GM21526 (cell line): ENCODE measurements around the gene SKIC2.
"Not testable (repeated sequence)": the region's sequence is repeated elsewhere in the genome, so short reads cannot be mapped to it uniquely, and the experiment has no call there.

Source experiments
- ATAC-seq: cut with Tn5 transposase; IDR thresholded peaks from one replicate; pipeline ENCODE4 v1.9.1; 2021; ENCODE audit warnings: moderate library complexity; ENCODE audit not compliant: unreplicated experiment, low FRiP score

SKIC2 gene

DNA sequence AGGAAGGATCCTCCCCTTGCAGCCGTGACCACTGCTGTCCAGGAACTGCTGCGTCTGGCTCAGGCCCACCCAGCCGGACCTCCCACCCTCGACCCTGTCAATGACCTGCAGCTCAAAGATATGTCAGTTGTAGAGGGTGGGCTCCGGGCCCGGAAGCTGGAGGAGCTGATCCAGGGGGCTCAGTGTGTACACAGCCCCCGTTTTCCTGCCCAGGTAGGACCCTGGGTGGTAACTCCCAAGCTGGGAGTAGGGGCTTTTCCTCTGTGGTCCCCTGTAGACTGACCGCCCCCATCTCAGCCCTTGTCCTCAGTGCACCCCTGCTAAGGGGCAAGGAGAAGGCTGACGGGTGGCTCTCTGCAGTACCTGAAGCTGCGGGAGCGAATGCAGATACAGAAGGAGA is 9.4 kb downstream of the SKIC2 start:
- no peak for ATAC-seq

DNA sequence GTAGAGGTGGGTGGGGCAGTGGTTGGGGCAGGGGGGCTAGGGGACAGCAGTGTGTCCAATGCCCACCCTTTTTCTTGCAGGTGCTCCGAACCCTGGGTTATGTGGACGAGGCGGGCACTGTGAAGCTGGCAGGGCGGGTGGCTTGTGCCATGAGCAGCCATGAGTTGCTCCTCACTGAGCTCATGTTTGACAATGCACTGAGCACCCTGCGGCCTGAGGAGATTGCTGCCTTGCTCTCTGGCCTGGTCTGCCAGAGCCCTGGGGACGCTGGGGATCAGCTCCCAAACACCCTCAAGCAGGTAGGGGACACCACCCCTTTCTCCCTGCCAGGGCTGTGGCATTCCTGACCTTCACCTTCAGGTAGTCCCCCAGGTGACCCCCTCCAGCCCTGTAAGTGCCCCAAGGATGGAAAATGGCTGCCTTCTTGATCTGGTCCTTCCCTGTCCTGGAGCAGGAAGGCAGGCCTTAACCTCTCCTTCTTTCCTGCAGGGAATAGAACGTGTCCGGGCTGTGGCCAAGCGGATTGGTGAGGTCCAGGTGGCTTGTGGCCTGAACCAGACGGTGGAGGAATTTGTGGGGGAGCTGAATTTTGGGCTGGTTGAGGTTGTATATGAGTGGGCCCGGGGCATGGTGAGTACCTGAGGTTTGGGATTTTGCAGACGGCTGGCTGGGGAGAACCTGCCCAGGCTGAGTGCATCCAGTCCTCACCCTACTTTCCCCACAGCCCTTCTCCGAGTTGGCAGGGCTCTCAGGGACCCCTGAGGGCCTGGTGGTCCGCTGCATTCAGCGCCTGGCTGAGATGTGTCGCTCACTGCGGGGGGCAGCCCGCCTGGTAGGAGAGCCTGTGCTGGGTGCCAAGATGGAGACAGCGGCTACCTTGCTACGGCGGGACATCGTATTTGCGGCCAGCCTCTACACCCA is 10.1 kb downstream of the SKIC2 start:
- no peak for ATAC-seq

DNA sequence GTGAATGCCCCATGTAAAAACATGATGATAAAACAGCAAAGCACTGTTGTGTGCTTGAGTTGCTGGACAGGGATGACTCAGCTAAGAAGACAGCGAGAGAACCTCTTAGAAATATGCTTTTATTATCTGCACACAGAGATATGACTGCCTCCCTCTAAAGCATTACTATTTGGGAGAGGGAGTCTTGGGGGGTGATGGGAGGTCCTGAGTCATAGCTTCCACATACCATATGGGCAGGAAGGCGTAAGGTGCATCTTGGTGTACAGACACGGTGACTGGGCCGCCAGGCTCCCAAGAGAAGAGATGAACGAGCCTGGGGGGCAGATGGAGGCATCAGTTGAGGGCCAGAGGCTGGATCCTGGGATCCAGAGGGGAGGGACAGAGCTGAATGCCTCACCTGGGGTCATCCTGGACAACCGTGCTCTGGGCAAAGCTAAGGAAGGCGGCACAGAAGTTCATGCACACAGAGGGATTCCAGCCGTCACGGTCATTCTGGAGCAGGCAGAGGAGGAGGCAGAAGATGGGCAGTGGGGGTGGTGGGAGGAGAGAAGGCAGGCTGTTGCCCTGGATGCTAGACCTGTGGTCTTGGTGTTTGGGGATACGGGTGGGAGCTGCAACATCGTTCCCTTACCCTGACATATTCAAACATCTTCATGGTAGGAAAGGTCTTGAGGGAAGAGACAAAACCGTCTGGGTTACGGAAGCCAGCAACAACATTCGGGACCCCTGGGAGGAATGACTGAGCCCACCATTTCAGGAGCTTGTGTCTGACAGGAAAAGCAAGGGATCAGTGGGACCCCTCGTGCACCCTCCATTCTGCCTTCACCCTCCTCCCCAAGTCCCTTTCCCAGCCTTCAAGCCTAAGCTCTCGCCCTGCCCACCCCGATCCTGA is 11.0 kb downstream of the SKIC2 start:
- ATAC-seq, result no peak

DNA sequence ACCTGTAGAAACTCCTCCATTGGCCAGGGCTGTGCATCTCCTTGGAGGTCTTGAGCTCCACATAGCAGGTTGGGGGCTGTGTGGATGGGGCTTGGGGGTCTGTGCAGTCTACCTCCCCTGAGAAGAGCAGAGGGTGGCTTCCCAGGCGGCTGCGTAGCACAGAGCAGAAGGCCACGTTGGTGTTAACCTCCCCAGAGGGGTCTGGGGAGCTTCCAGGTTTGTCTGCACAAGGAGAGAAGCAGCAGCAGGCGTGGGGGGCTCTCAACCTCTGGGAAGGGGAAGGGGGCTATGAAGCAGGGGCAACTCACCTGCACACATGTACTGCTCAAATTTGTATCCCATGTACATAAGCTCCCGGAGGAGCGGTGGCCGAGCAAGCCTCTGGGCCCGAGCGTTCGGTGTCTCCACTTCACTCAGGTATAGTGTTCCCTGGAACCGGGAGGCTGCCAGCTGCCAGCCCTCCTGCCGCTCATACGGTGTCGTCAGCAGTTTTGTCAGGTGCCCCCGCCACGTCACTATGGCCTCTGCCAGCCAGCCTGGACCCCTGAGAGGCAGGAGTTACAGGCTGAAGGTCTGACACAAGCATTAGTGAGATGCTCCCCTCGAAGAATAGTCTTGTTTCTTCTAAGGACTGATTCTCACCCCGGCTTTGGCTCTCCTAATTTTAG is 11.8 kb downstream of the SKIC2 start:
- ATAC-seq, result no peak

DNA sequence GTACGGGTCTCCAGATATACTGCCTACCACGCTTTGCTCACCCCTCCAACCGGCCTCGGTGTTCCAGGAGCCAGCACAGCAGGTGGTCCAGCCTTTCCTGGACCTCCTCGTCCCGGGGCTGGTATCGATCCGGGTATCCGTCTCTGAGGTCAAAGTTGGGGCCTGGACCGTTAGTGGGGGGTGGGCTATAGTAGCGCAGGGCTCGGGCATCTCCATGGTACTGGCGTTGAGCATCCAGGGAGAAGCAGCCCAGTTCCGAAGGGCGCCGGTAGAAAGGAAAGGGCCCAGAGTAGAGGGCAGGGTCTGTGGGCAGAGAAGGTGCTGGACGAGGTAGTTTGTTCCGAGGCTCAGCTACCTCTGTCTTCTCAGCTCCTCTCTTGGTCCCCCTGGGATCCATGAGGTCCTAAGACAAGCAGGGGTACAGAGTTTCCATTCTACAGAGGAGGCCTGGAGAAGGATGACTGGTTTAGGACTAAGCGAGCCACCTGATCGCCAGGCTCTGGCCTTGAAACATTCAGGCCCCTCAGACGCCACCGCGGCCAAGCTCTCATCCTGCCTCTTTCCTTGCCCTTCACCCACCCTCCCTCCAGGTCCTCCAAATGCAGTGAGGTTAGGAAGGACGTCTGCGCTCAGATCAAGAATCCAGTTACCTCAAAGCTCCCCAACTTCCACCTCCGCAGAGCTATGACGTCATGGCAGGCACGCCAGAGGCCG is 12.5 kb downstream of the SKIC2 start:
- ATAC-seq, result no peak

DNA sequence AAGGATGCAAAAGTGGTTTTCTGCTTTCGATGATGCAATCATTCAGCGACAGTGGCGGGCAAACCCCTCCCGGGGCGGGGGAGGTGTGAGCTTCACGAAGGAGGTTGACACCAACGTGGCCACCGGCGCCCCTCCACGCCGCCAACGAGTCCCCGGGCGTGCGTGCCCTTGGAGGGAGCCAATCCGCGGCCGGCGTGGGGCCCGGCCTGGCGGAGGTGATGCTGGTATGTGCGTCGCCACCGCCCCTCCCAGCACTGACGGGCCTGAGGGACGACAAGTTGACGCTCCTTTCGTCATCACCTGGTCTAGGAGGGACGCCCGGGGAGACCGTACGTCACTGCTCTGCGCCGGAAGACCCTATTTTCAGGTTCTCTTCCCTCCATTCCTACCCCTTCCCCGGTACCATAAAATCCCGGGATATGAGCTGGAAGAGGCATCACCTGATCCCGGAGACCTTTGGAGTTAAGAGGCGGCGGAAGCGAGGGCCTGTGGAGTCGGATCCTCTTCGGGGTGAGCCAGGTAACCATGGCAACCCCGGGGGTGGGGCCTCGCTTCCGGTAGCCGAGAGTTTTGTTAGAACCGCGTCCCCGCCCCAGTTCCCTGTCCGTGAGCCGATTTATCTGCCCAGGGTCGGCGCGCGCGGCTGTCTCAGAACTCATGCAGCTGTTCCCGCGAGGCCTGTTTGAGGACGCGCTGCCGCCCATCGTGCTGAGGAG is 13.2 kb downstream of the SKIC2 start, which contains the start of gene DXO:
TSS of gene DXO (minus strand) at position 146 of the 716 bp plus-strand sequence. CDS start 463 bp downstream, outside the sequence.
- peak; percentile 68 for ATAC-seq

DNA sequence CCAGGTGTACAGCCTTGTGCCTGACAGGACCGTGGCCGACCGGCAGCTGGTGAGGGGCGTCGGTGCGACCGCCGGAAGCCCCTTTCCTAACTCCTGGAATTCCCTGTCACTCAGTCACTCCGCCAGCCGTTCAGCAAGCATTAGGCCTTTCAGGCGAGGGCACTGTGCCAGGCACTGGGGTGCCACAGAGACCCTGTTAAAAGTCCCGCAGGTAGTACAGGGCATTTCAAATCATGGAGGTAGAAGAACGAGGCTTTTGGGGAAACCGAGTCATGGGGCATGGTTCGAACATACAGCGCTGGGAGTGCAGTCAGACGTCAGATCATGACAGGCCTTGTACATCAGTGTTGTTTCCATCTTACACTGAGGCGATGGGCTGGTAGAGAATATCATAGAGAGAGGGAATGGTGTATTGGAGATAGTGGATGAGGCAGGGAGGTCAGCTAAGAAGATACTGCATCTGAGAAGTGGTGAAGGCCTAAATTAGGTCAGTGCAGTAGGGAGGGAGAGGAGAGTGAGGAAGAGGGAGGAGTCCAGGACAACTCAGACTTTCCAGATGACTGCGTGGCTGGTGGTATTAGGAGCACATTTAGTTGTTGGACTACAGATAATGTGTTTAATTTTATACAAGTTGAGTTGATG is 13.9 kb downstream of the SKIC2 start:
- ATAC-seq, result no peak

DNA sequence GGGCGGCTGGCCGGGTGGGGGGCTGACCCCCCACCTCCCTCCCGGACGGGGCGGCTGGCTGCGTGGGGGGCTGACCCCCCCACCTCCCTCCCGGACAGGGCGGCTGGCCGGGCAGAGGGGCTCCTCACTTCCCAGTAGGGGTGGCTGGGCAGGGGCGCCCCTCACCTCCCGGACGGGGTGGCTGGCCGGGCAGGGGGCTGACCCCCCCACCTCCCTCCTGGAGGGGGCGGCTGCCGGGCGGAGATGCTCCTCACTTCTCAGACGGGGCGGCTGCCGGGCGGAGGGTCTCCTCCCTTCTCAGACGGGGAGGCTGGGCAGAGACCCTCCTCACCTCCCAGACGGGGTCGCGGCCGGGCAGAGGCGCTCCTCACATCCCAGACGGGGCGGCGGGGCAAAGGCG is 17.1 kb downstream of the SKIC2 start:
- ATAC-seq, result not testable (repeated sequence)

DNA sequence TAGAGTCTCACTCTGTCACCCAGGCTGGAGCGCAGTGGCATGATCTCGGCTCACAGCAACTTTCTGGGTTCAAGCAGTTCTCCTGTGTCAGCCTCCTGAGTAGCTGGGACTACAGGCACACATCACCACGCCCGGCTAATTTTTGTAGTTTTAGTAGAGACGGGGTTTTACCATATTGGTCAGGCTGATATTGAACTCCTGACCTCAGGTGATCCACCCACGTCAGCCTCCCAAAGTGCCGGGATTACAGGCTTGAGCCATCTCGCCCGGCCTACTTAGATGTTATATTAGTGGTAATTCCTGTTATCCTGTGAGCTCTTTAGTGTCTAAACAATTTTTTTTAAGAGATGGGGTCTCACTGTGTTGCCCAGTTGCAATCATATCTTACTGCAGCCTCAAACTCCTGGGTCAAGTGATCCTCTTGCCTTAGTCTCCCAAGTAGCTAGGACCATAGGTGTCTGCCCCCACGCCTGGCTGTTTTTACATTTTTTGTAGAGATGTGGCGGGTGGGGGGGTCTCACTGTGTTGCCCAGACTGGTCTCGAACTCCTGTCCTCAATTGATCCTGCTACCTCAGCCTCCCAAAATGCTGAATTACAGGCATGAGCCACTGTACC is 18.9 kb downstream of the SKIC2 start:
- no peak for ATAC-seq

DNA sequence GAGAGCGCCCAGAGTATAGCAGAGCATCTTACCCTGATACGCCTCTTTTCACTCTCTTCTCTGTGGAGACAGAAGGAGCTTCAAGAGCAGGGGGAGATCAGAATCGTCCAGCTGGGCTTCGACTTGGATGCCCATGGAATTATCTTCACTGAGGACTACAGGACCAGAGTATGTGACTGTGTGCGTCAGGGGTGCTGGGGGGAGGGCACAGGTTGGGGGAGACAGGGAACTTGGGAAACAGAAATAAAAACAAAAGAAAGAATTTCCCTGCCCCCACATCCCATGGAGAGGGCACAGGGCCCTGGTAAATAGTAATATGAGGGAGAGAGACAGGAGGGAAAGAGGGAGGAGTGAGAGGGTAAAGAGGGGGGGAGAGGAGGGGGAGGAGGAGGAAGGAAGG is 19.9 kb downstream of the SKIC2 start:
- no peak for ATAC-seq

DNA sequence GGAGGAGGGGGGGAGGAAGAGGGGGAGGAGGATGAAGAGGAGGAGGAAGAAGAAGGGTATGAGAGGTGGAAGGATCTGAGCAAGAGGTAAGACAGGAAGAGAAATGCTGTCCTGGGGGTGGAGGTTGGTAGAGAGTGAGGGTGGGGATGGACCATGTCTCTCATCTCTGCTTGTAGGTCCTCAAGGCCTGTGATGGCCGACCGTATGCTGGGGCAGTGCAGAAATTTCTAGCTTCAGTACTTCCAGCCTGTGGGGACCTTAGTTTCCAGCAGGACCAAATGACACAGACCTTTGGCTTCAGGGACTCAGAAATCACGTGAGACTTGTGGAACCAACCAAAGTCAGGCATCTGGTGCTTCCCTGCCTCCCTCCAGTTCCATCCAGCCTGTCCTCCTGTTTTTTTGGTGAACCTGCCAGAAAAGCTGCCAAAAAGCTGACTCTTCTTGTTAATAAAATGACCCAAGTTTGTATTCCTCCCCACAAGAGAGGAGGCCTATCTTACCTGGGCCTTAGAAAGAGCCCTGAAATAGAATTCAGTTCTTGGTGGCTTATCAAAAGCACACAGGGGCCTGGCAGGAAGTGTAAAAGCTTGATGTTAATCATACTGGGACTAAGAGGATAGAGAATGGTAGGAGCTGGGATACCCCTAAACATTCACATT is 20.4 kb downstream of the SKIC2 start:
- ATAC-seq, result no peak

DNA sequence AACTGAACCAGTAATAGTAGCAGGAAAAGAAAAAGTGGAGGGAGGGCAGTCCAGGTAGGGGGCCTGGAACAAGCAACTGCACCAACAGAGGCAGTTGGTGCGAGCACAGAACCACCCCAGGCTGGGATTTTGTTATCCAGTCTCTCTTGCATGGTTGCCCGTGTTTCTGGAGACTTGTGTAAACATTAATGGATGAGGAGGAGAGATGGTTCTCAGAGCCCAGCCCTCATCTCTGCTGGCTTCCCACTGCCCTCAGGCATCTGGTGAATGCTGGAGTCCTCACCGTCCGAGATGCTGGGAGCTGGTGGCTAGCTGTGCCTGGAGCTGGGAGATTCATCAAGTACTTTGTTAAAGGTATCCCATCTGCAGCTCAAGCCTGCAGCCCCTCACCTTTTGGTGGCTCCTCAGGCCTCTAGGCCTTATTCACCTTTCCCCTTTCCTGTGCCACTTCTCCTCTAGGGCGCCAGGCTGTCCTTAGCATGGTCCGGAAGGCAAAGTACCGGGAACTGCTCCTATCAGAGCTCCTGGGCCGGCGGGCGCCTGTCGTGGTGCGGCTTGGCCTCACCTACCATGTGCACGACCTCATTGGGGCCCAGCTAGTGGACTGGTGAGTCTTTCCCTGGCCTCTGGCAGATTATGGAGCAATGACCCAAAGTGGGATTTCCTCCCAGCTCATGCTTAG is 21.4 kb downstream of the SKIC2 start:
- not testable (repeated sequence) for ATAC-seq

DNA sequence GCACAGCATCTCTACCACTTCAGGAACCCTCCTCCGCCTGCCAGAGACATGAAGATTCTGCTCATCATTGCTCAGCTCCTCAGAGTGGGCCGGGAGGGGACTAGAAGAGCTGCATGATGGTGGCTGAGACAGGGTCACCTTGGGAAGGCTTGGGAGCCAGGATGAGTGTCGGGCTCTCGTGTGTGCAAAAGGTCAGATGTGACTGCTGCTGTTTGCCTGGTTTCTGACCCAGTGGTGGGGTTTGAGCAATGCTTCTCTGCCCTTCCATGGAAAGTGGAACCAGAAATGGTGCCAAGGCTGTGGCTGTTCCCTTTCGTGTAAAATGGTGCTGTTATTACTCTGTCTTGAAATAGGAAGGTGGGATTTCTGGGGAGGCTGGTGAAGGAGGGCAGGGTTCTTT is 22.0 kb downstream of the SKIC2 start:
- ATAC-seq, result not testable (repeated sequence)

DNA sequence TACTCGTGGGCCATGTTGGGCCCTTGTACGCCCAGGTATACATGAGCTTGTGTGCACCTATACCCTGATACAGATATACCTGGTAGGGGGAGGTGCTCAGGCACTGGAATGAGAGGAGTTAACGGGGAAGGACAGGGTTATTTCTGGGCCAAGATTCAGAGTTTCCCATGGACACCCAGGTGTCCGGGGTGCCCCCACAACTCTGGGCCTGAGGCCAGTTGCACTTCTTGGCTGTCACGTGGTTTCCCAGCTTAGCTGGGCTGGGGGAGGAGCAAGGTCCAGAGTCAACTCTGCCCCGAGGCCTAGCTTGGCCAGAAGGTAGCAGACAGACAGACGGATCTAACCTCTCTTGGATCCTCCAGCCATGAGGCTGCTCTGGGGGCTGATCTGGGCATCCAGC is 22.8 kb downstream of the SKIC2 start, which contains the start of gene C4A:
TSS of gene C4A (plus strand) at position 314 of the 400 bp plus-strand sequence. CDS start at position 365, 51 bp downstream.
- ATAC-seq, result not testable (repeated sequence)

DNA sequence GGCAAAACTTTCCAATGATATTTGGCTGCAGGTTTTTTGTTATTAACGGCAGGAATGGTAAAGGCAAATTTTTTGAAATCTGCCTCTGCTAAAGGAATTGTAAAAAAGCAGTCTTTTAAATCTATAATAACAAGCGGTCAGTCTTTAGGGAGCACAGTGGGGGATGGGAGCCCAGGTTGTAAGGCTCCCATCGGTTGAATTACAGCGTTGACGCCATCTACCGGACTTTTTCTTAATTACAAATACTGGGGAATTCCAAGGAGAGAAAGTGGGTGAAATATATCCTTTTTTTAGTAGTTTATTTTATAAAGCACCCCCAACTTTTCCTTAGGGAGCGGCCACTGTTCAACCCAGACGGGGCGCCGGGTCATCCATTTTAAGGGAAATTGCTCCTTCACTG is 30.4 kb downstream of the SKIC2 start:
- ATAC-seq, result not testable (repeated sequence)

DNA sequence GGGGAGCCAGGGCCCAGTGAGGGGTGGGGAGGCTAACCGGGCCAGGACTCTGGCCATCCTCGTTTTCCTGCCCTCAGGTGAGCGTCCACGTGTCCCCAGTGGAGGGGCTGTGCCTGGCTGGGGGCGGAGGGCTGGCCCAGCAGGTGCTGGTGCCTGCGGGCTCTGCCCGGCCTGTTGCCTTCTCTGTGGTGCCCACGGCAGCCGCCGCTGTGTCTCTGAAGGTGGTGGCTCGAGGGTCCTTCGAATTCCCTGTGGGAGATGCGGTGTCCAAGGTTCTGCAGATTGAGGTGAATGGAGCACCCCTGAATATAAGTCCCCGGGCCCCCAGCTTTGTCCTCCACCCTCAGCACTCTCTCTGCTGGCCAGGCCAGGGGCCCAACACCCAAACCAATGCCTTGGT is 35.4 kb downstream of the SKIC2 start:
- ATAC-seq, result not testable (repeated sequence)

DNA sequence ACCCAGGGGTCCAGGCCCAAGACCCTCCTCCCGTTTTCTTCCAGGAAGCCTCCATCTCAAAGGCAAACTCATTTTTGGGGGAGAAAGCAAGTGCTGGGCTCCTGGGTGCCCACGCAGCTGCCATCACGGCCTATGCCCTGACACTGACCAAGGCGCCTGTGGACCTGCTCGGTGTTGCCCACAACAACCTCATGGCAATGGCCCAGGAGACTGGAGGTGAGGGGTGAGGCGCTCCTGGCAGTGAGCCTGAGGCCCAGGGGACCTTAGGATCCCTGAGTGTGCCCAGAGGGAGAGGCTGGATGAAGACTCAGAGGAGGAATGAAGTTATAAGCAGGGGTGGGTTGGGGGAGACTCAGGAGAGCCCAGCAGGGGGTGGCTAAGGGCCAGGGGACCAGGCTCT is 37.4 kb downstream of the SKIC2 start:
- ATAC-seq, result not testable (repeated sequence)
